Liver (tissue), 9 donors: ENCODE measurements around the gene SNAPIN. TPM values are rescaled to one million over a fixed set of nuclear protein-coding genes. Genes with fewer than 3 reads are reported as not detected.

Source experiments
- DNase-seq: peaks from one replicate; pipeline ENCODE4 v3.0.0-alpha.2; 2017; ENCODE audit warnings: low spot score
- H3K27ac ChIP-seq, 2 donors: one replicate each; pipeline ENCODE4 v1.7.0; 2013; ENCODE audit warnings: inconsistent platforms in 2 of 2, low read length in 2 of 2, control low read depth in 1 of 2, low read depth in 1 of 2, mild to moderate bottlenecking in 1 of 2
- H3K27me3 ChIP-seq, 4 donors: one replicate each; pipeline versions ENCODE4 v1.6.1 to v1.7.0; 2013; ENCODE audit warnings: low read length in 3 of 4, inconsistent platforms in 1 of 4, mild to moderate bottlenecking in 1 of 4, moderate library complexity in 1 of 4; ENCODE audit not compliant: control insufficient read depth in 4 of 4, insufficient read depth in 4 of 4
- H3K36me3 ChIP-seq, 4 donors: one replicate each; pipeline versions ENCODE4 v1.6.1 to v1.7.0; 2013; ENCODE audit warnings: low read length in 3 of 4, mild to moderate bottlenecking in 3 of 4, low read depth in 1 of 4, moderate library complexity in 1 of 4; ENCODE audit not compliant: control insufficient read depth in 4 of 4, insufficient read depth in 3 of 4
- H3K4me1 ChIP-seq, 4 donors: one replicate each; pipeline versions ENCODE4 v1.6.1 to v1.7.0; 2013; ENCODE audit warnings: low read length in 3 of 4, mild to moderate bottlenecking in 3 of 4, moderate library complexity in 1 of 4; ENCODE audit not compliant: control insufficient read depth in 4 of 4, insufficient read depth in 4 of 4
- H3K4me3 ChIP-seq, 3 donors: one replicate each; pipeline versions ENCODE4 v1.6.1 to v1.7.0; 2013; ENCODE audit warnings: low read length in 3 of 3, control low read depth in 1 of 3, low read depth in 1 of 3, mild to moderate bottlenecking in 1 of 3
- H3K9ac ChIP-seq, 2 donors: one replicate each; pipeline ENCODE4 v1.7.0; 2013; ENCODE audit warnings: low read length in 2 of 2, mild to moderate bottlenecking in 2 of 2, moderate library complexity in 2 of 2, control low read depth in 1 of 2, low read depth in 1 of 2
- H3K9me3 ChIP-seq, 4 donors: one replicate each; pipeline versions ENCODE4 v1.6.1 to v1.7.0; 2013; ENCODE audit warnings: low read length in 3 of 4; ENCODE audit not compliant: control insufficient read depth in 4 of 4
- EGR1 ChIP-seq, 2 donors: IDR thresholded peaks; 2 replicates each; pipeline ENCODE4 v1.6.1; 2016 to 2018; ENCODE audit warnings: antibody characterized with exemption in 2 of 2, low read depth in 2 of 2
- FOXA1 ChIP-seq: IDR thresholded peaks from 2 replicates; pipeline ENCODE4 v1.6.1; 2016; ENCODE audit warnings: antibody characterized with exemption
- GABPA ChIP-seq, 2 donors: IDR thresholded peaks in 1 of 2; conservative IDR thresholded peaks in 1 of 2; 2 replicates each; pipeline ENCODE4 v1.6.1; 2016; ENCODE audit warnings: antibody characterized with exemption in 2 of 2, mild to moderate bottlenecking in 1 of 2, moderate library complexity in 1 of 2
- HNF4A ChIP-seq, 2 donors: conservative IDR thresholded peaks; 2 replicates each; pipeline ENCODE4 v1.6.1; 2016; ENCODE audit warnings: antibody characterized with exemption in 2 of 2, mild to moderate bottlenecking in 2 of 2
- JUND ChIP-seq, 2 donors: IDR thresholded peaks; 2 replicates each; pipeline ENCODE4 v1.6.1; 2016; ENCODE audit warnings: antibody characterized with exemption in 2 of 2
- NR2F2 ChIP-seq: IDR thresholded peaks from 2 replicates; pipeline ENCODE4 v1.6.1; 2016; ENCODE audit warnings: antibody characterized with exemption
- RAD21 ChIP-seq, 2 donors: IDR thresholded peaks; 2 replicates each; pipeline ENCODE4 v1.6.1; 2016; ENCODE audit warnings: antibody characterized with exemption in 2 of 2, mild to moderate bottlenecking in 2 of 2
- RXRA ChIP-seq, 2 donors: IDR thresholded peaks; 2 replicates each; pipeline ENCODE4 v1.6.1; 2017 to 2018; ENCODE audit warnings: antibody characterized with exemption in 2 of 2, mild to moderate bottlenecking in 1 of 2
- SP1 ChIP-seq: IDR thresholded peaks from 2 replicates; pipeline ENCODE4 v1.6.1; 2018; ENCODE audit warnings: antibody characterized with exemption, mild to moderate bottlenecking
- TAF1 ChIP-seq: conservative IDR thresholded peaks from 2 replicates; pipeline ENCODE4 v1.6.1; 2016; ENCODE audit warnings: antibody characterized with exemption, mild to moderate bottlenecking
- YY1 ChIP-seq: IDR thresholded peaks from 2 replicates; pipeline ENCODE4 v1.6.1; 2016; ENCODE audit warnings: antibody characterized with exemption, mild to moderate bottlenecking
- WGBS: extraction: QIAGEN DNeasy Blood & Tissue Kit; methylation state at CpG from one replicate; pipeline ENCODE4 v1.1.7; 2013; 5-methylcytosine and 5-hydroxymethylcytosine counted together
- polyA plus RNA-seq, 2 donors: library from polyadenylated mRNA; stranded (reverse) in 1 of 2; unstranded in 1 of 2; fragments of 200-250 nt in 1 of 2; fragments of >200 nt in 1 of 2; fragmentation: Nextera tagmentation in 1 of 2; extraction: Ambion mirVana in 1 of 2; gene quantifications; one replicate each; pipeline versions ENCODE4 v1.2.1 to v1.2.3, GENCODE V29; 2013 to 2015
- total RNA-seq, 2 donors: library from RNA; depleted of rRNA; stranded (reverse); fragments of >200 nt; gene quantifications; one replicate each; pipeline ENCODE4 v1.2.3, GENCODE V29; 2014
- TF ChIP-seq, protein P1 (sequence below): IDR thresholded peaks from 2 replicates; pipeline ENCODE4 v1.6.1; 2016; ENCODE audit warnings: antibody characterized with exemption, mild to moderate bottlenecking
- TF ChIP-seq, protein P2 (sequence below): IDR thresholded peaks from 2 replicates; pipeline ENCODE4 v1.6.1; 2016; ENCODE audit warnings: antibody characterized with exemption
- TF ChIP-seq, protein P3 (sequence below): IDR thresholded peaks from 2 replicates; pipeline ENCODE4 v1.6.1; 2016; ENCODE audit warnings: antibody characterized with exemption
- TF ChIP-seq, protein P4 (sequence below): fragments of 150-350 bp; IDR thresholded peaks from 2 replicates; pipeline ENCODE4 v1.5.1; 2017; ENCODE audit warnings: improper control_type of control experiment, low read depth, low read length; ENCODE audit not compliant: missing input control
- TF ChIP-seq, protein P5 (sequence below): IDR thresholded peaks from 2 replicates; pipeline ENCODE4 v1.6.1; 2016; ENCODE audit warnings: antibody characterized with exemption
- donor health status: healthy.
- donor health status: healthy.
- donor health status: healthy.
- donor health status: healthy.
- donor health status: healthy.

Gene SNAPIN
- total and polyA plus RNA-seq, 4 donors: 20.0 to 30.5 (median 24.2) TPM

DNA sequence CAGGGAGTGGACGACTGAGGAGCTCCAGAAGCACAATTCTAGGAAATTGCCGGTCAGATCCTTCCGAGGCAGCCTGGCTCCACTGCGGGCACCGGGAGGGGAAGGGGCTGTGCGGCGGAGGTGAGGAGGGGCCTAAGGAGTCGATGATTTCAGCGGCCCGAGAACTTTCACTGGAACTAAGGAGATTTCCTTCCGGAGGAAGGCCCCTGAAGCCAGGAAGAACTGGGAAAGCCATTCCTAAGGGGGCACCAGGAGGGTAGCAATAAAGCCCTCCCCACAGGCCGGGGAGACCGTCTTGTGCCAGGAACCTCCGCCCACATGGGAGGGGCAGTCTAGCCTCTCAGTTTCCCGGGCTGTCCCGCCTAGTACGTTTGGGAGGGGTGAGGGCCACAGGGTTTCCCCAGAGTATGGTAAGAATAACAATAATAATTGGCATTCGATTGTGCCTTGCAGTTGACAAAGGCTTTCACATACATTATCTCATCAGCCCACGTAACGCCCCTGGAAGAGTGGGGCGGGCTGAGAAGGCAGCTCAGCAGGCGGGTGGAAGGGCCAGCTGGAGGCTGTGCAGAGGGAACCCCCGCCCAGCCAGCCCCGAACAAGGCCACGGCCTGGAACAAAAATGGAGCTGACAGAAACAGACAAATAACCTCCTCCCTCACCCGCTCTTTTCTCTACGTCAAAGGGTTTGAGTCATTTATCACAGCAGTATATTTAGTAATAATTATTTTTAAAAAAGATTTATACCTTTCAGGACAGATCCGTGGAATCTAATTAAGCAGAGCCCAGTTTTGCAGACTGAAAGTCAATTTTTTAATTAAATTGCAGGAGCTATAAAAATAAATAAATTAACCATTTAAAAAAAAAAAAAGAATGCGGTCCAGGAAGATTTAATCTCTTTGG, 39.8 kb downstream of the SNAPIN start (continued):
- TF ChIP-seq, protein P1, sequence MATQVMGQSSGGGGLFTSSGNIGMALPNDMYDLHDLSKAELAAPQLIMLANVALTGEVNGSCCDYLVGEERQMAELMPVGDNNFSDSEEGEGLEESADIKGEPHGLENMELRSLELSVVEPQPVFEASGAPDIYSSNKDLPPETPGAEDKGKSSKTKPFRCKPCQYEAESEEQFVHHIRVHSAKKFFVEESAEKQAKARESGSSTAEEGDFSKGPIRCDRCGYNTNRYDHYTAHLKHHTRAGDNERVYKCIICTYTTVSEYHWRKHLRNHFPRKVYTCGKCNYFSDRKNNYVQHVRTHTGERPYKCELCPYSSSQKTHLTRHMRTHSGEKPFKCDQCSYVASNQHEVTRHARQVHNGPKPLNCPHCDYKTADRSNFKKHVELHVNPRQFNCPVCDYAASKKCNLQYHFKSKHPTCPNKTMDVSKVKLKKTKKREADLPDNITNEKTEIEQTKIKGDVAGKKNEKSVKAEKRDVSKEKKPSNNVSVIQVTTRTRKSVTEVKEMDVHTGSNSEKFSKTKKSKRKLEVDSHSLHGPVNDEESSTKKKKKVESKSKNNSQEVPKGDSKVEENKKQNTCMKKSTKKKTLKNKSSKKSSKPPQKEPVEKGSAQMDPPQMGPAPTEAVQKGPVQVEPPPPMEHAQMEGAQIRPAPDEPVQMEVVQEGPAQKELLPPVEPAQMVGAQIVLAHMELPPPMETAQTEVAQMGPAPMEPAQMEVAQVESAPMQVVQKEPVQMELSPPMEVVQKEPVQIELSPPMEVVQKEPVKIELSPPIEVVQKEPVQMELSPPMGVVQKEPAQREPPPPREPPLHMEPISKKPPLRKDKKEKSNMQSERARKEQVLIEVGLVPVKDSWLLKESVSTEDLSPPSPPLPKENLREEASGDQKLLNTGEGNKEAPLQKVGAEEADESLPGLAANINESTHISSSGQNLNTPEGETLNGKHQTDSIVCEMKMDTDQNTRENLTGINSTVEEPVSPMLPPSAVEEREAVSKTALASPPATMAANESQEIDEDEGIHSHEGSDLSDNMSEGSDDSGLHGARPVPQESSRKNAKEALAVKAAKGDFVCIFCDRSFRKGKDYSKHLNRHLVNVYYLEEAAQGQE: no peak
- no peak for TF ChIP-seq EGR1 (IDR thresholded peaks at IDR 0.05; ENCODE audit: low read depth in 2 of 2)

DNA sequence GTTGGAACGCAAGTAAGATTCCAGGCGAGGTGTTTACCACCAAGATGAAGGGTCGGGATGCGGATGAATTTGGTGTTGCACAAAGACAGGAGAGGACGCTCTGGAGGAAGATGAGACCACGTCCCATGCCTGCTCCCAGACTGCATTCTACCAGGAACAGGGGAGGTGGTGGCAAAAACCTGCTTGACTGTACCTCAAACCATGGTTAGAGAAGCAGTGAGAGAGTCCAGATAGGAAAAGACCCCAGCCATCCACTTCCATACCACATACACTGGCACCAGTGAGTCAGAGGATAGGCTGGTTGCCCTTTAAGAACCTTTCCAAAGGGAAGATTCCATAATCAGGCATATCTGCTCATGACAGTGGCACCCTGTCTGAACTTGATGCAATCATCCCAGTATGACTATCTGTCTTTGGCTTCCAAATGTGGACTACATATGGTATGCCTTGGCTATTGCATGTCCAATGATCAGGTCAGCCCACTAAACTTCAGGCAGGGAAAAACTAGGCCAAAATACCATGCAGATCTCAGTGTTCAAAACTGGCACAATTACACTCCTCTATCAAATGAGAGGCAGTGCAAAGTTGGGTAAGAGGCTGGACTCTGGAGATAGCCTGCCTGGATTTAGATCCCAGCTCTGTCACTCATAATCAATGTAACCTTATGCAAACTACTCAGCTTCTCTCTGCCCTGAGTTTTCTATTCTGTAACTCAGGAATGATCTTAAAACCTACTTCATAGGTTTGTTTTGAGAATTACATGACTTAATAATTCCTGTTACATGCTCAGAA, 40.6 kb downstream of the SNAPIN start:
- WGBS: 94% methylated on average over 6 of the region's 6 CpGs

More for the DNA sequence above, 40.6 kb downstream of the SNAPIN start:
- H3K9me3 ChIP-seq: no peaks in the 10 kb centered on the region
- TF ChIP-seq, protein P2, sequence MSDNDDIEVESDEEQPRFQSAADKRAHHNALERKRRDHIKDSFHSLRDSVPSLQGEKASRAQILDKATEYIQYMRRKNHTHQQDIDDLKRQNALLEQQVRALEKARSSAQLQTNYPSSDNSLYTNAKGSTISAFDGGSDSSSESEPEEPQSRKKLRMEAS: no peak
- no peak for TF ChIP-seq HNF4A (conservative IDR thresholded peaks at IDR 0.05)
- no peak for TF ChIP-seq TAF1
- no peak for TF ChIP-seq JUND (IDR thresholded peaks at IDR 0.05)
- no peak for TF ChIP-seq RXRA (IDR thresholded peaks at IDR 0.05)
- TF ChIP-seq, protein P3, sequence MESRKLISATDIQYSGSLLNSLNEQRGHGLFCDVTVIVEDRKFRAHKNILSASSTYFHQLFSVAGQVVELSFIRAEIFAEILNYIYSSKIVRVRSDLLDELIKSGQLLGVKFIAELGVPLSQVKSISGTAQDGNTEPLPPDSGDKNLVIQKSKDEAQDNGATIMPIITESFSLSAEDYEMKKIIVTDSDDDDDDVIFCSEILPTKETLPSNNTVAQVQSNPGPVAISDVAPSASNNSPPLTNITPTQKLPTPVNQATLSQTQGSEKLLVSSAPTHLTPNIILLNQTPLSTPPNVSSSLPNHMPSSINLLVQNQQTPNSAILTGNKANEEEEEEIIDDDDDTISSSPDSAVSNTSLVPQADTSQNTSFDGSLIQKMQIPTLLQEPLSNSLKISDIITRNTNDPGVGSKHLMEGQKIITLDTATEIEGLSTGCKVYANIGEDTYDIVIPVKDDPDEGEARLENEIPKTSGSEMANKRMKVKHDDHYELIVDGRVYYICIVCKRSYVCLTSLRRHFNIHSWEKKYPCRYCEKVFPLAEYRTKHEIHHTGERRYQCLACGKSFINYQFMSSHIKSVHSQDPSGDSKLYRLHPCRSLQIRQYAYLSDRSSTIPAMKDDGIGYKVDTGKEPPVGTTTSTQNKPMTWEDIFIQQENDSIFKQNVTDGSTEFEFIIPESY: no peak
- TF ChIP-seq GABPA (IDR thresholded peaks at IDR 0.05 in 1 of 2, conservative IDR thresholded peaks at IDR 0.05 in 1 of 2): no peak
- no peak for TF ChIP-seq YY1
- TF ChIP-seq SP1: no peak
- TF ChIP-seq, protein P4, sequence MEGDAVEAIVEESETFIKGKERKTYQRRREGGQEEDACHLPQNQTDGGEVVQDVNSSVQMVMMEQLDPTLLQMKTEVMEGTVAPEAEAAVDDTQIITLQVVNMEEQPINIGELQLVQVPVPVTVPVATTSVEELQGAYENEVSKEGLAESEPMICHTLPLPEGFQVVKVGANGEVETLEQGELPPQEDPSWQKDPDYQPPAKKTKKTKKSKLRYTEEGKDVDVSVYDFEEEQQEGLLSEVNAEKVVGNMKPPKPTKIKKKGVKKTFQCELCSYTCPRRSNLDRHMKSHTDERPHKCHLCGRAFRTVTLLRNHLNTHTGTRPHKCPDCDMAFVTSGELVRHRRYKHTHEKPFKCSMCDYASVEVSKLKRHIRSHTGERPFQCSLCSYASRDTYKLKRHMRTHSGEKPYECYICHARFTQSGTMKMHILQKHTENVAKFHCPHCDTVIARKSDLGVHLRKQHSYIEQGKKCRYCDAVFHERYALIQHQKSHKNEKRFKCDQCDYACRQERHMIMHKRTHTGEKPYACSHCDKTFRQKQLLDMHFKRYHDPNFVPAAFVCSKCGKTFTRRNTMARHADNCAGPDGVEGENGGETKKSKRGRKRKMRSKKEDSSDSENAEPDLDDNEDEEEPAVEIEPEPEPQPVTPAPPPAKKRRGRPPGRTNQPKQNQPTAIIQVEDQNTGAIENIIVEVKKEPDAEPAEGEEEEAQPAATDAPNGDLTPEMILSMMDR: no peak
- no peak for TF ChIP-seq RAD21 (IDR thresholded peaks at IDR 0.05)
- TF ChIP-seq EGR1 (IDR thresholded peaks at IDR 0.05; ENCODE audit: low read depth in 2 of 2): no peak
- TF ChIP-seq, protein P1: no peak
- TF ChIP-seq NR2F2: no peak
- no peak for TF ChIP-seq FOXA1
- TF ChIP-seq, protein P5, sequence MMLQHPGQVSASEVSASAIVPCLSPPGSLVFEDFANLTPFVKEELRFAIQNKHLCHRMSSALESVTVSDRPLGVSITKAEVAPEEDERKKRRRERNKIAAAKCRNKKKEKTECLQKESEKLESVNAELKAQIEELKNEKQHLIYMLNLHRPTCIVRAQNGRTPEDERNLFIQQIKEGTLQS: no peak
- no peak overlapping the region for H3K9ac ChIP-seq
- H3K36me3 ChIP-seq: no peaks in the 10 kb centered on the region
- no peak for DNase-seq
- H3K27ac ChIP-seq: no peak overlapping the region
- no peaks in the 10 kb centered on the region for H3K27me3 ChIP-seq
- H3K4me1 ChIP-seq: no peaks in the 10 kb centered on the region
- no peak overlapping the region for H3K4me3 ChIP-seq
